GM19455 (cell line): Measurements from ENCODE around the gene P2RY13.
A peak's percentile ranks its signal among the peaks of the same experiment; 100 is the strongest.

Source experiments
- ATAC-seq: cut with Tn5 transposase; IDR thresholded peaks from one replicate; pipeline ENCODE4 v1.9.1; 2021; ENCODE audit not compliant: unreplicated experiment

P2RY13 gene

DNA sequence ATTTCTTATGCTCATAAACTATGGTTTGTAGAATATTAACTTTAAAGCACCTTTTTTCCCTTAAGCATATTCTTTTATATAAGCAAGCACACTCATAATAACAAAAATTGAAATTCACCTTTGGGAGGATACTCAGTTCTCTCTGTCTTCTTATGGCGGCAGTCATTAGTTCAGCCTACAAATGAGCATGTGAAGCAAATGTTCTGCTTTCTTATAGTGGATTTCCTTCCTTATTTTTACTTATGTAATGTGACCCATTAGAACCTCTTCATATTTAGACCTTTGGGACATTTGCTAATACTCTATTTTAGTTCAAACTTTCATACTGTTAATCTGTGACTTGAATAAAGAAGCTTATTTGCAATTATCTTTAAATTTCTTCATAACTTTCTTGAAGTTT is at the start of gene P2RY13:
TSS of gene P2RY13 (minus strand) at position 187 of the 400 bp plus-strand sequence. CDS start at position 166, 21 bp downstream.
- ATAC-seq = no peak

DNA sequence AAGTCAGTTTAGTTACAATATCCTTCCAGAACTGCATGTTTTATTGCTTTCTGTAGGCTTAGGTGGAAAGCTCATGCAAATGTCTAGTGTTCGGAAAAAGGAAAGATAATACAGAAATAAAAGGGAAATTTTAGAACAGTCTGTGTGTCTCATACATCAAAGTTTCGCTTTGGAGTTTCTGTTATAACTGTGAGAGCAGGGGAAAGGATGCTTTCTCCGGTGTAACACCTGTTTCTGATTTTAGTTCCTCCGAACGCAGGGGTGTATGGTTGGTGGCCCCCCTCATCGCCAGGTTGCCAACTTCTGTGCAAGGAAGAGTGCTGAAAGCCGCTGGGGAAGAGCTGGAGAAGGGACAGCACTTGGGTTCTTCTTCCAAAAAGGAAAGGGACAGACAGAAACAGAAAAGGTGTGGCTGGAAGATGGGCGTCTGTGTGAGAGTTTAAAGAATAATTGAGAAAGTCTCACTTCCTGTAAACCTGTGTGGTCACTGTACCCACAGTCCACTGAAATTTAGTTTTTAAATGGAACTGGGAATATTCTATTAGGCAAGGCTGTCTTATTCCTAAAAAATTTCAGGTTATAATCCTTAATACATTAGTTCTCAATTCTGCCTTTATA is 48.5 kb upstream of the P2RY13 start:
- peak; percentile 63 for ATAC-seq

DNA sequence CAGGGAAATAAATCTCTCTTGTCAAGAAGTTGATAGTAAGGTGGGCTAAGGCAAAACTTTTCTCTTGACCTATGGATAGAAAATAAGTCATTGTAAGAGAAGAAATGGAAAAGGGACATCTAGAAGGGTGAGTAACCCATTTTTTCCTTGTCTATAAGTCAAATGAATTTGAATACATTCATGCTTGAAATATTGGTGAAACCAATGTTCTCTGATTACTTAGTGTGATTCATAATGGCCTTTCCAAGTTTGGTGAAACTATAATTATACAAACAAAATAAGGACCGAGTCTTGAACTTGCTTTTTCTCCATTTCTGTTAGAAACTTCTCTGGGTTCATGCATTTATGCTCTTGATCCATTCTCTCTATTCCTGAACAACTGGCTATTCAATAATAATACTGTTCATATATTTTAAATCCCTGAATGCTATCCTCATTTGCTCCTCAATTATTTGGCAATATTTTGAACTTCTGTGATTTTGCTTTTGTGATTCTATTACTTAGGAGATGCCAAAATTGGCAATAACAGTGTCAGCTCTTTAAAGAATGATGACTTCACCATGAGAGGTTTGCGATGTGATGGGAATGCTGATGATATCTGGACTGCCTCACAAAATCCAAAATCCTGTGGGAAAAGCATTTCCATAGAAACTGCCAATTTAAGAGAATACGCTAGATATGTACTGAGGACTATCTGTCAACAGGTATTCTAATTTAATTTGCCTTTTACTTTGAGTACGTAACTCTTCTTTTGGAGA is 42.9 kb upstream of the P2RY13 start:
- no peak for ATAC-seq

DNA sequence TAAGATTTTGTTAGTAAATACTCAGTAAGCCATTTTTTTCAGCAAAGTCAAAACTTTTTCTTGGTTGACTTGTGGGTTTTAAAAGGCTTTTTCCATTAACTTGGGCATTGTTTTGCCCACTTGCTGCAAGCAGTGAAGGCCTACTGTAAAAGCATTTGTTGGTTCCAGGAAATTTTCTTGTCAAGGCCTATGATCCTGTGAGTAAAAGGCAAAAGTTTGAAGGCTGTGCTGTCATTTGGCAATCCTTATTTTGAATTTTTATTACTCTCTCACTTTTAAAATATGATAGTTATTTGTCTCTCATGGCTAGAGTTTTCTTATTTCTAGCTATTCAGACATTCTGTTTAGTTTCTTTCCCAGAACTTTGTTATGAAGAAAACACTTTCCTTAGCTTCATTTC is 42.2 kb upstream of the P2RY13 start:
- ATAC-seq = no peak

DNA sequence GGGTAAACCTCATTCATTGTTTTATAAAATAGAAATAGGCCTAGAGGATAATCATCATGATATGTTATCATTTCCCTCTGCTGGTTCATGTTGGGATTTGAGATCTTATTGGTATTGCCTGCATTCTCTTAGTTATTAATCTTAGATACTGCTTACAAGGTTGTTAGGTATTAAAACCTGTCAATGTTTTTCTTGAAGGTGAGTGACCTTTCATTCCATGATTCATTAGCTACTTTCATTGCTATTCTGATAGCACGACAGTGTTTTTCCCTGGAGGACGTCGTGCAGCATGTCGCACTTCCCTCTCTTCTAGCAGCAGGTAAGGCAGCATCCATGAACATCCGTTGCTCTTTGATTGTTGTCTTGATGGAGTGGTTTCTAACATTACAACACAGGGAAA is 38.1 kb upstream of the P2RY13 start:
- ATAC-seq = no peak

DNA sequence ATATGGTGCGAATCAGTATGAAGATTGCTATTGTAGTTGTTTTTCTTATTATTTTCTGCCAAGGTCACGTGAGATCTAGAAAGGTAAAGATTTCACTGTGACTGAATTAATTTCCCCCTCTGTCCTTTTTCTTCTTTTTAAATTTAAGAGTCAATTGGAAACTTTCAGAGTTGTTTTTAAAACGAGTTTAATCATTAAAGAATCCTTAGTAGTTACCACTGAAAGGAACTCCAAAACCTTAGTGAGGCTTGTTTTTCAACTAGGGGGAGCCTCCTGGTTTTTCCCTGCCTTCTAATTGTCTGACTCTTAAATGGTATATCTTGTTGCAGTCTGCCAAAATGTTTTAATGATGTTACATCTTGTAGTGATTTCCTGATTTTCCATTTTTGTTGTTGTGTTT is 37.6 kb upstream of the P2RY13 start:
- no peak for ATAC-seq

DNA sequence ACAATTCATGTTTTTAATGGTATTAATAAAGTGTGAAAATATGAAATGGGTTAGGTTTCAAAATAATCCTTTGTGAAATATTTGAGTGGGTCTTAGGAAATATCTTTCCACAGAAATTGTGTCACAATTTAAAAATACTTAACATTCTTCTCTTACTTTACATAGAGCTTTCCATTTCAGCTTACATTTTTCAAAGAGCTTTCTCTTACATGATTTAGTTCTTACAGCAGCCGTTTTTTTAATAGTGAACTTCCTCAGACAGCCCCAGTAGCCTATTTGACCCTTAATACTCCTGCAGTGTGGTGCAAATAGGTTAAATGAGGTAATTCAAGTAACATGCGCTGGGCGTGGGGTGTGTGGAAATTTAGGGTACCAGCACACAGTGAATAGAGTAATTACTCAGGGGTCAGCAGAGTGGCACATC is 33.4 kb upstream of the P2RY13 start:
- ATAC-seq = no peak

DNA sequence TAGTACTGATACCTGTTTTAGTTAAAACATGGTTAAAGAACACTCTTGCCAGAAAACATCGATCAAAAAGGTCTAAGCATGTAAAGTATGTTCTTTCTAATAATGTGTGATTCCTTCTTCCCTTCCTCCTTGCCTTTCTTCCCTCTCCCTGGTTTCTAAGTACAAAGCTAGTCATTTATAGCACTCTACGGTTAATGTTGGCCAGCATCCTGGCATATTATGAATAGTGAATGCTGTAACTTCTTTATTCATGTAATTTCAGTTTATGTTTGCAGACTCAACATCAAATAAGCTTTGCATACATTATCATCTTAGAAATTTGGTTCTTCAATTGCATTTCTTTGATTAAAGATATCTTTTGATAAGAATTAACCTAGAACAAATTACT is 28.1 kb upstream of the P2RY13 start:
- ATAC-seq = no peak

DNA sequence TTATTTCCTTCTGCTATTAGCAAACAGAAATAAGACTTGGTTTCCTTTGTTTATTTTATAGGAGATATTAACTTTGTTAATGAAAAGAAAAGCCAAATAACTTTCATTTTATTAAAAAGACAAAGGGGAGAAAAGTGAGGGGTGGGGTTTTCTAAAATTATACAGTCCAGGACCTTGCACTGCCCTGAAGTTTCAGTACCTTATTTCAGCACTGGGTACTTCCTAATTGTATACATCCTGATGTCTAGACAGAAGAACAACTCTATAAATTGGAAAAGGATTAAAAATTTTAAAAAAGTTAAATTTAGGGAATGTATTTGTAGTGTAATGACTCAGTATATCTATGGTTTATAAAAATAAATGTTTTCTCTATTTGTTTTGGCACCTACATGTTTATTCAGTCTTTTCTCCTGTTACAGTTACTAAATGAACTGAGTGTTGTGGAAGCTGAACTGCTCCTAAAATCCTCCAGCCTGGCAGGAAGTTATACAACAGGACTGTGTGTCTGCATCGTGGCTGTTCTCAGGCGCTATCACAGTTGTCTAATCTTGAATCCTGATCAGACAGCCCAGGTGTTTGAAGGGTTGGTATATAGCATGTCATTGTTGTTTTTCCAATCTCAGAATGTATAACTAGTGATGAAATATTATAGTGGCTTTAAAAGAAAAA is 27.6 kb upstream of the P2RY13 start:
- ATAC-seq = no peak

DNA sequence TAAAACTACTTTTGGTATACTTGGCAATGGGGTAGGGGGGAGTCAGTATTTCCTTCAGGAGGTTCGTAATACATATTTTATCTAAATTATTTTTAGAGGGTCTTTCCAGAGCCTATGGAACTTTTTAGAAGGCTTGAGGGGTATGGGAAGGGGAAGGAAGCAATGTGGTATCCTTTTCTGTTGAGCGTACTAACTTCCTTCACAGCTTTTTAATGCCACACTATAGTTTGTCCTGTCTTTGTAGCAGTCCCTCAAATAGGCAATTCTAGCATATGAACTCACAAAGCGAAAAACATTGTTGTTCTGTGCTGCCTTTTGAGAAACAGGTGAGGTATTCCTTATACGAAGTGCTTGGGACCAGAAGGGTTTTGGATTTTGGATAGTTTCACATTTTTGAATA is 22.3 kb upstream of the P2RY13 start:
- peak; percentile 29 for ATAC-seq

DNA sequence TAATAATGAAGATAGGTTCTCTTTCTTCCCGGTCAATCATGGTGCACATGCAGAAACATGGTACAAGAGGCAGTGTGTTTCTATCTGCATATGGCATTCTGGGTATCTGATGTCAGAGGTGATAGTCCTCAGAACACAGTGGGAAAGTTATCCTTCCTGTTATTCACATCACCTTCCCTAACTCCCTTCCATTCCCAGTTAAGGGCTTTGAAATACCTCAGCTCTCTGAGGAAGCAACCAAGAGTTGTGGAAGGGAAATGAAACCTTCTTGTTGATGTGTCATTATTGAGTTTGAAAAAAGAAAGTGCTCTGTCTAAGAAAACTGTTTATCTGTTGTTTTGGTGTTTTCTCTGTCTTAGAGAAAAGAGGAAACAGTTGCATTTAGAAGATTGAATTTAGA is 21.9 kb upstream of the P2RY13 start:
- ATAC-seq = peak; percentile 76

DNA sequence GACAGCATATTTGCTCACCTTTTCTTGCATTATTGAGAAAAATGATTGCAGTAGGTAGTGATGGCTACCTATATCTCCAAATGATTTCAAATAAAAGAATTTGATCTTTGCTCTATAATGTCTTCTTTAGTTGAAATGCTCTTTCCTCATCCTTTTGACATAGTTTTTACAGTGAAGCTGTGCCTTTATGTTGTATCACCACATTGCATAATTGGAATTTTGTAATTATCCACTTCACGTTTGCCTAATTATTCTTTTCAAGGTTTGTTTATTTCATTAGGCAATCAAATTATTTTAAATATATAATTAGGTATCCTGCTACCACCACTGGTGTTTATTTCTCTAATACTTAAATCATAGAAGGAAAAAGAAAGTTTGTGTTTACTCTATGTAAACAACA is 21.3 kb upstream of the P2RY13 start:
- no peak for ATAC-seq

DNA sequence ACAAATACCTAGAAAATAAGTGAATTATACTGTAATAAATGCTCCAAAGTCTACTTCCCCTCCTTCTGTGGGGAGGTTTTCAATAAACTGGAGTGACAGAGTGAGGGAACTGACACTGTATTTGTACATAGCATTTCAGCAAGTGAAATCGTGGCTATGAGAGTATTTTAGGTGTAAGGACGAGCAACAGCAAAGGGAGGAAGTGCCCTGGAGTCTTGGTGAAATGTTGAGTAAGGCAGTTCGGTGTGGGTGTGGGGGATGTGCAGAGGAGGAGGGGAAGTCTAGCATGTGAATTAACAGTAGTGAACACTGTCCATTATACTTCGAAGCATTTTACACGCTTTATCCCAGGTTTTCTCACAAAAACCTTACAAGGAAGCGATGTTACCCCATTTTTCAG is 18.1 kb upstream of the P2RY13 start:
- ATAC-seq = no peak

DNA sequence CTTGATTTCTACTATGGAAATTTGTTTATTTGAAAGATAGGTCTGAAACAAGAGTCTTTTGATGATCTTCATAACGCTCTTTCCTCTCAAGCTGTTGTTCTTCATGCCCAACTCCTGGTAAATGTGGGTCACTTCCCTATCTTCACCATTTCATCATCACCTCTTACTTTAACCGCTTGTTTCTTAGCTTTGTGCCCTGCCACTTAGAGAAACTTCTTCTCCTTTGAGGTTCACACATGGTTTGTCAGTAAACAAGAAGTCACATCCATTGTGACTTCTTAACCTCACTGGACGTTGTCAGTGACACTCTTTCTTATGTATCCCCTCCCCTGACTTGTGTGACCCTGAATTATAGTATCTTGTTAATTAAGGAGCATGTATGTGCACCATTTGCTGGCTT is 16.9 kb upstream of the P2RY13 start:
- ATAC-seq = no peak

DNA sequence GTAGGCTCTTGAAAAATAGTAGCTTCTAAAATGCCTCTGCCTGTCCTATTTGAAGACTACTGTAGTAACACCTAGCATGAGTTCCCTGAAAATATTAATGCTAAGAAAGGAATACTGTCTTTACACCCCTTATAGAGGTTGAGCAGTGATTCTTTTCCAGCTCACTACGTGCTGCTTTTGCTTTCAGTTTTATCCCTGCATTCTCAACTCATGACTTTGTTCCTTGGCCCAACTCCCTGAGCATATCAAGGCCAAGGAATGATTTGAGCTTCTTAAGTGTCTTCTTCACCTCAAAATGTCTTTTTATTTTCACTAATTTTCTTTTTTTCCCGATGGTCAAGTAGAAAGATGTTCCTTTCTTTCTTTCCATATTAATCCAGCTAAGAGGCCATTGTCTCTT is 16.5 kb upstream of the P2RY13 start:
- ATAC-seq = no peak

DNA sequence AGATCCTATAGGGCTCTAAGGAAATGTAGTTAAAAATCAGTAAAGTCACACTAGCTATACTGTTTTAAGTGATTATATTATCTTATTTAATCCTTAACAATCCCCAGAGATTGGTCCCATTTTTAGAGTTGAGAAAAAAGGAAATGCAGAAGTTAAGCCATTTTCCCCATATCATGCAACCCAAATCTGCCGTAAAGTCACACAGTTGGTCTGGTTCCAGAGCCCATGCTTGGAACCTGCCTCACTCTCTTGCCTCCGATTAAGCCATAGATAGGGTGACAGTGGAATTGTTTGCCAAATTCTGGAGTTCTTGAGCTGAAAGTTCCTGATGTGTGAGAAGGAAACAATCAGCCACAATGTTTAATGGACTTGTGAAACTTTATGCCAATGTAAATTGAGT is 2.3 kb upstream of the P2RY13 start:
- ATAC-seq = no peak

DNA sequence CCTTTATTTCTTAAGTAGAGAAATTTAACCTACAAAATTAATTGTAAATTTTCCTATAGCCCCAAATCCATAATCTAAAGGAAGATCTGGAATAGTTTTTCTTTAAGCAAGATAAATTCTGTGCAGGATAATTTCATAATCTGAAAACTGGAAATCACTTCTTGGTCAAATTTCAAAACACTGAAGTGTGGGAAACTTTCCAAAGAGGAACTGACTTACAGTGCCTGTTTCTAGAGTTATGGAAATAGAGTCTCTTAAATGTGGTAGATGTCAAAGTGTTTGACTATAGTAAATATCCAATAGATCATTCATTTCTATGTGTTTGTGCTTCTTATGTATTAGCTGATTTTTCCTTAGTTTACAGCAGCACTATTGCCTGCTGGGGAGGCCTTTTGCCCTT is 1.6 kb upstream of the P2RY13 start:
- no peak for ATAC-seq

DNA sequence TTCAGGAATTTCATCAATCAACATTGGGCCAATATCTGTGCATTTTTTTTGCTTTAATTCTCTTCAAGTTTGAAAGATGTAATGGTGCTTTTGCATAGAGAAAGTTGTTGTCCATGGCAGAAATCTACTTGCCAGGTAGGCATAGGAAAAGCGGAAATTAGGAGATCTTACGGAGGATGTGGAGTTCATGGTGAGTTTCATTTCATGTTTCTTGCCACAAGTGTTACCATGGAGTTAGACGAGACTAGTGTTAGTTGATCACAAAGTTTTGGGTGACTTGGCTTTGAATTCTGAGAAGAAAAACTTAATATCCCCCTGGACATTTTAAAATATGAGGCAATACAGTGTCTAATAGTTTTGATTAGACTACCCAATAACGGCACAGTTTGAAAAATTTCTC is 1.0 kb upstream of the P2RY13 start:
- ATAC-seq = no peak

DNA sequence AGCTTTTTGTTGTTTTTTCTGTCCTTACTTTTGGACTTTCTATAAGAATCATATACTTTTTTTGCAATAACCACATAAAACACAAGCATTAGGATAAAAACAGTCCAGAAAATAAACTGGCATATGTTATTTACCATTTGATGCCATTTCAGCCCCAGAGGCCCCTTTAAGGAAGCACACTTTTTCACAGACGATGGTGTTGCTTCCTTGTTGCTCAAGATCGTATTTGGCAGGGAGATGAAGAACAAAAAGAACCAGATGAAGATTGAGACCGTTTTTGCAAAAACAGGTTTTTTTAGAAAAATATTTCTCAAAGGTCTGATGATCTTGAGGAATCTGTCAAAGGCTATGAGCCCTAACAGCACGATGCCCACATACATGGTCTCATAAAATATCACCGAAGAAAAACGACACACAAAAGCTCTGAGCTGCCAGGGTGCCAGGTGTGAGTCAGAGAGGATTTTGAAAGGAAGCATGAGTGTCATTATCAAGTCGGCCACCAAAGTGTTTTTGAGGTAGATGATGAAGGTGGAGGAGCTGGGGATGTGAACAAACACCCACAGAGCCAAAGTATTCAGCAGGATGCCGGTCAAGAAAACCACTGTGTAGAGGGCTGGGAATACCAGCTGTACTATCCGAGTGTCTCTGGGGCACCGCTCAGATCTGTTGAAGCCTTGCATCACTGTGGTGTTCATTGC is 902 bp downstream of the P2RY13 start:
- ATAC-seq = no peak

DNA sequence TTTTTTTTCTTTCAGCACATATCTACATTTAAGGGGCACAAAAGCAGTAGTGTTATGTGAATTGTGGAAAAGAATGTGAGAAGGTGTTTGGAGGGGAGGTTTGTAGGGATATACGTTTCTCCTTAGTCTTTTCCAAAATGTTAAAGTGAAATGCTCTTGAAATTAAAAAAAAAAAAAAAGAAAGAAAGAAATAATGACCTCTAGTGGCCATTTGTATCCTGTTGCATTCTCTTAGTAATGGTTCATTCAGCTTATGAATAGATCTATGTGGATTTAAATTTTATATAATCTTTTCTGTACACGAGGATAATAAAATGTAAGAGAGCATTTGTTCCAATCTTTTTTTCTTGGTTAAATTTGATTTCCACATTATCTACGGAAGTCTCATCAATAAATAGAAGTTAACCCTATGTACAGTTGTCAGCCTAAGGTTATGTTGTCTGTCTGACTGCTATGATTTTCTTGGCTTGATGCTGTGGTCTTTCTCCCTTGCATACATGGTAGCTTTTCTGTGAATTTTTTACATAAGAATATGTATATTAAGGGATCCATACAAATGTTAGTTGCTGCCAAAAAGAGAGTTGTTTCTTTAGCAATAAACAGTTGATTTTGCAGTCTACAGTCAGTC is 1.7 kb downstream of the P2RY13 start:
- no peak for ATAC-seq

DNA sequence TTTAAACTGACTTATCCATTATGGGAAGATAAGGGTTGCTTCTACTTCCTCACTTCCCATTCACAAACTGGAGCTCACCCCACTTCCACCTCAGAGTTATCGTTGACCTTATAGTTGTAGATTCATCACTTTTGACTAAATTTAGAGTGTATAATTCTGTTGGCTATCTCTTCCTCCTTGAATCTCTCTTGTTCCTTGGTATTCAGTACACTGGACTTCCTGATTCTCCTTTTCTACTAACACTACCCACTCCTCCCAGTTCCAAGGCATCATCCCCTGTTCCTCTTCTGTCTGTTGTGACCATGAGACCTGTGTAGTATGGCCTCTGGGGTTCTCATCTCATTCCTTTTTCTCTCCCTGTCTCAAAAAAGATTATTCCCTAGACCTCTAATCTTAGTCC is 6.8 kb downstream of the P2RY13 start:
- ATAC-seq = no peak
